Epithelial cell of prostate (primary cell): ENCODE data around the gene CARMIL3.
"Not testable (repeated sequence)": the region's sequence is repeated elsewhere in the genome, so short reads cannot be mapped to it uniquely, and the experiment has no call there.

Source experiments
- DNase-seq: peaks from one replicate; pipeline ENCODE4 v3.0.0-alpha.2; 2011; ENCODE audit warnings: low read depth, low spot score
- H3K27ac ChIP-seq: fragments of 450-650 bp; 2 replicates; pipeline ENCODE4 v1.5.1; 2017; ENCODE audit warnings: mild to moderate bottlenecking

Gene CARMIL3

GRCh38 chr14:24038686-24039085 lies 13.1 kb upstream of the CARMIL3 start:
- no peak overlapping the region for H3K27ac ChIP-seq
- no peak for DNase-seq

DNA sequence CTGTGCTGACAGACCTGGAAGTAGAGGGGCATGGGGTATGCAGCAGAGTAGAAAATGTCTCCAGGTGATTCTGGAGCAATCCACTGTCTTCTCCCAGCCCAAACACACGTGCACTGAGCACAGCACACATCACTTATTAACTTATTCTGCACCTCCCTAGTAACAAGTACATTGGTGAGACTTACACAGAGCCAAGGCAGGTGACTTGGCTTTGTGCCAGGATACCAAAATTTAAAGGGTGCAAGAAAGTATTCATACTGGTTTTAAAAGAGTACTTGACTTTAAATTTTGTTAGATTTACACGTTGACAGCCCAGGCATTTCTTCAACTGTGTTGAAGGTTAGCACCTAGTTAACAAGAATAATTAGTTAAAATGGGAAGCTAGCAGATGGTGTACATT lies 11.1 kb upstream of the CARMIL3 start:
- H3K27ac ChIP-seq: no peak overlapping the region
- DNase-seq: no peak

DNA sequence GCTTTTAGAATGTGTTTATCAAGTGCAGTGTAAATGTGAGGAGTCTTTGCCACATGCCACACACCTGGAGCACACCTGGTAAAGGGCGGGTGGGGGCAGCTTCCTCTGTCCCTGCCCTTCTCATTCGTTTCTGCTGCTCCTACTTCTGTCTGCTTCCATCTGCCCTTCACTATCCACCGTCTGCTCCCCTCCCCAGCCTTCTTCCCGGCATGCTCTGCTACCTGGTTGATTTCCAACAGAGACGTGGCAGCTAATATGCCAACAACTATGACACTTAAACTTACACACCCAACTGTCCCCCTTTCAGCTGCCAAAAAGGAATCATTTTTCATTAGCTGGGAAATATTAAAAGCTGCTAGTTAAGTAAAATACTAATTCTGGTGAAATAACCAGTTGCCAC lies 9.1 kb upstream of the CARMIL3 start:
- no peak for DNase-seq
- H3K27ac ChIP-seq: no peak overlapping the region

DNA sequence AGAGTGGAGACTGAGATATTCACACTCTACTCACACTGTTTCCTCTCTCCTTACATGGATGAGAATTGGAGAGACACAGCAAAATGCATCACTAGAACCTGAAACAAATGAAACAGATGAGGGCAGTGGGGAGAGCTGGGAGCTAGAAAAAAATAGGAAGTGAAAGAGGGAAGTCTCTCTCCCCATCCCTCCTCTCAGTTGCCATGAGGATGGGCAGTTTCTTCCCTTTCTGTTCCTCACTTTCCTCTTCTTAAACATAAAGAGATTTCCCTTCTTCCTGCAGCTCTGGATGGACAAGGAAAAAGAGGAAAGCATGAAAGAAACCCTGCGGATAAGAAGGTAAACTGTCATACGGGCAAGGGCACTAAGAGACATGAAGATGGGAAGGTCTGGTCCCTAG lies 2.8 kb upstream of the CARMIL3 start:
- DNase-seq, H3K27ac ChIP-seq: not testable (repeated sequence)

GRCh38 chr14:24050753-24051152 lies 1.1 kb upstream of the CARMIL3 start:
- H3K27ac ChIP-seq, DNase-seq: not testable (repeated sequence)

GRCh38 chr14:24051176-24051788 lies 527 bp upstream of the CARMIL3 start:
- DNase-seq: no peak
- H3K27ac ChIP-seq: no peak overlapping the region

- no peak for DNase-seq
- no peak overlapping the region for H3K27ac ChIP-seq
Measured at GRCh38 chr14:24052656-24053547, 1.1 kb downstream of the CARMIL3 start.

DNA sequence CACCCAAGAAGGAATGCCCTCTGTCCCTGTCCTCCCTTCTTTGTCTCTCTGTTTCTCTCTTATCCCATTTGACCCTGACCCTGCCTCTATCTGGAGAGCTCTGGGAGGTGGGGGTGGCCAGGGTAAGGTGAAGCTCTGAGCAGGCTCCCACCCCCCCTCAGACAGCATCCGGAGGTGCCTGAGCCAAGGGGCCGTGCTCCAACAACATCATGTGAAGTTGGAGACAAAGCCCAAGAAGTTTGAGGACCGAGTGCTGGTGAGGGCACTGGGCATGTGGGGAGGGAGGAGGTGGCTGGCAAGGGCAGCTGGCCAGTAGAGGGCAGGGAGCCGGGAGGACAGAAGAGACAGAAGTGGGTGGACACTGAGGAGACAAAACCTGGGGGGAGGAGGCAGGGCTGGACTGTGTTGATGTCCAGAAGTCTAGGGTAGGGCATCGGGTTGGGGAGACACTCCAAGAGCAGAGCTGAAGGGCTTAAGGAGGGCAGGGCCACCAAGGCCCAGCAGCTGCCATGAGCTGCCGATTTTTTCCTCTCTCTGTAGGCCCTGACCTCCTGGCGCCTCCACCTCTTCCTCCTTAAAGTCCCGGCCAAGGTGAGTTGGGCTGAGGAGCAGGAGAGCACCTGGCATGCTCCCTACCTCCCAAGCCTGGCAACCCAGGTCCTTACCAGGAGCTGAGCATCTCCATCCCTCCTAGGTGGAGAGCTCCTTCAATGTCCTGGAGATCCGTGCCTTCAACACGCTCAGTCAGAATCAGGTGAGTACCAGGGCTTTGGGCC lies 1.9 kb downstream of the CARMIL3 start:
- DNase-seq: no peak
- H3K27ac ChIP-seq: no peak overlapping the region

DNA sequence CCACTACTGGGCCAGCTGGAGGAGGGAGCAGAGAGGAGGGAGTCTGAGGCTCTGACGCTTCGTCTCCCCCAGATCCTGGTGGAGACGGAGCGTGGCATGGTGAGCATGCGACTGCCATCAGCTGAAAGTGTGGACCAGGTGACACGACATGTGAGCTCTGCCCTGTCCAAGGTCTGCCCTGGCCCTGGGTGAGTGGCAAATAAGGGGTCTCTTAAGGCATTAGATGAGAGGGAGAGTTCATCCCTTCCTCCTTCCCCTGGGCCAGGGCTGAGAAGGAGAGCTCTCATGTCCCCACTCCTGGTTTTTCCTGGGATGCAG lies 2.5 kb downstream of the CARMIL3 start:
- H3K27ac ChIP-seq: no peak overlapping the region
- no peak for DNase-seq

DNA sequence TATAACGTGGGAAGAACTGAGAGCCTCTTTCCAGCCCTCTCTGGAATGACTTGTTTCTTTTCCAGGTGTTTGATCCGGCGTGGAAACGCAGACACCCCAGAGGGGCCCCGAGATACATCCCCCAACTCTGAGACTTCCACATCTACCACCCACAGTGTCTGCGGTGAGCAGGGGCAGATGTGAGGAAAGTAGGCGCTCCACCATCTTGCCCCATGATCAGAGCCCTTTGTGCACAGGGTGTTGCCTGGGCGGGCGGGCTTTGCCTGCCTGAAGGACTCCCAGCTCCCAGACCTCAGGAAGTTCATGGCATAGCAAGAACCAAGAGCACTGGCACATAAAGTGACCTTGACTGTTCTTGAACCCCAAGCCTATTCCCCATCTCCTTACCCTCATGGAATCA lies 2.8 kb downstream of the CARMIL3 start:
- H3K27ac ChIP-seq: no peak overlapping the region
- no peak for DNase-seq

DNA sequence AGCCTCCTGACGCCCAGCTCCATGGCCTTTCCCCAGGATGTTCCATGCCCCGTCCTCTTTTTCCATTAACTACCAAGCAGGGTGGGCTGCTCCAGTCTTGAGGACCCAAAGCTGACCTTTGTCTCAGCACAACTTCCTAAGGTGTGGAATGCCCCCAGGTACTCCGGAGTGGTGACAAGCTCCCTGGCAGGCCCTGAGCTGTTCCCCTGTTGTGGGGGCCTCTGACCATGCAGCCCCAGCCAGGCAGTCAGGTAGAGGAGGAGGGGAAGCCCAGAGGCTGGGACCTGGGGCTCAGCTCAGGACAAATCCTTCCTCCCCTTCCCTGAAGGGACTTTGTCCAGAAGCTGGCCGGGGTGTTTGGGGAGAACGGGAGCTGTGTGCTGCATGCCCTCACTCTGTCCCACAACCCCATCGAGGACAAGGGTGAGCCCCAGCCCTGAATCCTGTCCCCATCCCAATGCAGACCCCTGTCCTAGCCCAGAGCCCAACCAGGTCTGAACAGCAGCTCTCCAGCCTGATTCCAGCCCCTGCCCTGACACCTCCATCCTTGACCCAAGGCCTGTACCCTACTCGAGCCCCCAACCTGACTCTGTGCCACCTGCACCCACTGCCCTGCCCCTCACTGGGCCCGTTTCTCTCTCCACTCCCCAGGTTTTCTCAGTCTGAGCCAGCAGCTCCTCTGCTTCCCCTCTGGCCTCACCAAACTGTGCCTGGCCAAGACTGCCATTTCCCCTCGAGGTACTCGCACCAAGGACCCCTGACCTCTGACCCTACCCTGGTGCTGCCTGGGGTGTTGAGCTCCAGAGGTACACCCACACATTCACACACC lies 4.4 kb downstream of the CARMIL3 start:
- no peak for DNase-seq

DNA sequence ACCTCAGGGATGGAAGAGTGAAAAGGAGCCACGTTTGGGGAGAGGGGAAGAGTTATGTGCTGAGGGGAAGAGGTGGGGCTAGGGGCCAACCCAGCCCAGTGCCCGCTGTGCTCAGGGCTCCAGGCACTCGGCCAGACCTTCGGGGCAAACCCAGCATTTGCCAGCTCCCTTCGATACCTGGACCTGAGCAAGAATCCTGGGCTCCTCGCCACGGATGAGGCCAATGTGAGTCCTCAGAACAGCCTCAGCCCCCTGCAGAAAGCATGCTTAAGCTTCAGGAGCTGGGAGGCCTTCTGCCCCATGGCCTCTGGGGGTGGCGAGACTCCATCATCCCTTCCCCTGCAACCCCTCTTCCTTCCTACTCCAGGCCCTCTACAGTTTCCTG lies 5.0 kb downstream of the CARMIL3 start:
- H3K27ac ChIP-seq: no peak overlapping the region
- DNase-seq: no peak

More for the DNA sequence above, 4.4 kb downstream of the CARMIL3 start:
- H3K27ac ChIP-seq: no peak overlapping the region

DNA sequence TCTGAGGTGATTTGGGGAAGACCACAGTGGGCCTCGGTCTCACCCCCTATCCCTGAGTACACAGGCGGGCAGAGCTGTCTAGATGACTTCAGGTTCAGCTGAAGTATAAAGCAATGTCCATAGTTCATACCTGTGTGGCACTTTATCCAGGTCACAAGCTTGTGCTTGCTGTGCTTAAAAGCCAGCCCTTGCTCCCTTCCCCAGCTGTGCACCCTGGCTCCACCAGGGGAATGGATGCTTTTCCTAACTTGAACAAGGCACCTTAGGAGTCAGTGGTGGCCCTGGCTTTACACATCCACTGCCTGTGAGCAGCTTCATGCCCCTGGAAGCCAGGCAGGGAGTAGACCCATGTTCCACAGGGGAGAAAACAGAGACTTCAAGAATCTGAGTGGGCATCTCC lies 5.5 kb downstream of the CARMIL3 start:
- H3K27ac ChIP-seq: no peak overlapping the region
- DNase-seq: no peak

DNA sequence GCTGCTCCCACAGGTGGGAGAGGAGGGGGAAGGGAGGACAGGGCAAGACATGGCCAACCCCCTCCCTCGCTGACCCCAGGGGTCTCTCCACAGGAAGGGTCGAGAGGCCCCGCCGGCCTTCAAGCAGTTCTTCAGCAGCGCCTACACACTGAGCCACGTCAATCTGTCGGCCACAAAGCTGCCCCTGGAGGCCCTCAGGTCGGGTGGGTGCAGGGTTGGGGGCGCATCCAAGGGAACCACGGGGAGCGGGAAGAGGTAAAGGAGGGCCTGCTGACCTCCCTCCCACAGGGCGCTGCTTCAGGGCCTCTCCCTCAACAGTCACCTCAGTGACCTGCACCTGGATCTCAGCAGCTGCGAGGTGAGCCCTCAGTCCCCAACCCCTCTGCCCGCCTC lies 6.1 kb downstream of the CARMIL3 start:
- DNase-seq: no peak
- no peak overlapping the region for H3K27ac ChIP-seq

- no peak for DNase-seq
- no peak overlapping the region for H3K27ac ChIP-seq
Measured at GRCh38 chr14:24058260-24058950, 6.6 kb downstream of the CARMIL3 start.

DNA sequence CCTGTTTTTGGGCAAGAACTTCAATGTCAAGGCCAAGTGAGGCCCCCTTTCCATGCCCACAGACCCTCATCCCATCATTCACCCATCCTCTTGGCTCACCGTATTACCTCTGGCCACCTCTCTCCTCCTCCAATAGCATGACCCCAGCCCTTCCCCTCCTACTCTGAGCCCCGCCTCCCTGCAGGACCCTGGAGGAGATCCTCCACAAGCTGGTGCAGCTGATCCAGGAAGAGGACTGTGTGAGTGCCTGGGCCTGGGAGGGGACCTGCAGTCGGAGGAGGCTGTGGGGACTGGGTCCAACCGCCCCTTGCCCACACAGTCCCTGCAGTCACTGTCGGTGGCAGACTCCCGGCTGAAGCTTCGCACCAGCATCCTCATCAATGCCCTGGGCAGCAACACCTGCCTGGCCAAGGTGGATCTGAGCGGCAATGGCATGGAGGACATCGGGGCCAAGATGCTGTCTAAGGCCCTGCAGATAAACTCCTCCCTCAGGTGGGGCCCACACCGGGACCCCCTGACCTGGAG lies 7.2 kb downstream of the CARMIL3 start:
- DNase-seq: no peak
- H3K27ac ChIP-seq: no peak overlapping the region

- no peak for DNase-seq
- no peak overlapping the region for H3K27ac ChIP-seq
Measured at GRCh38 chr14:24059841-24060388, 8.1 kb downstream of the CARMIL3 start.

- H3K27ac ChIP-seq: no peak overlapping the region
- DNase-seq: no peak
Measured at GRCh38 chr14:24060443-24060842, 8.6 kb downstream of the CARMIL3 start.
